DND-41 (cell line): Measurements from ENCODE around the gene STK24.

ENCODE experiments used
- ATAC-seq: fragments of 200-7000 bp; cut with Tn5 transposase; 3 replicates; pipeline ENCODE4 v1.9.1; 2021; ENCODE audit warnings: low read depth; ENCODE audit not compliant: insufficient read depth
- DNase-seq: peaks from one replicate; pipeline ENCODE4 v3.0.0-alpha.2; 2020
- H2AFZ ChIP-seq: 2 replicates; pipeline ENCODE4 v1.6.0; 2012; ENCODE audit warnings: low read depth, low read length
- H3K27ac ChIP-seq: 2 replicates; pipeline ENCODE4 v1.5.1; 2012; ENCODE audit warnings: low read length, inconsistent platforms
- H3K27me3 ChIP-seq: fragments of 200-600 bp; sonication (generic); 2 replicates; pipeline ENCODE4 v1.6.0; 2012; ENCODE audit warnings: low read length, mild to moderate bottlenecking, inconsistent platforms; ENCODE audit not compliant: insufficient read depth, poor library complexity
- H3K36me3 ChIP-seq: 2 replicates; pipeline ENCODE4 v1.5.1; 2012; ENCODE audit warnings: low read length, inconsistent platforms; ENCODE audit not compliant: insufficient read depth
- H3K4me1 ChIP-seq: 2 replicates; pipeline ENCODE4 v1.5.1; 2012; ENCODE audit warnings: mild to moderate bottlenecking, low read length; ENCODE audit not compliant: insufficient read depth
- H3K4me2 ChIP-seq: 2 replicates; pipeline ENCODE4 v1.6.0; 2012; ENCODE audit warnings: mild to moderate bottlenecking, moderate library complexity, low read length, inconsistent platforms; ENCODE audit not compliant: insufficient read depth
- H3K4me3 ChIP-seq, 2 experiments: fragments of 200-600 bp in 1 of 2; shearing (Covaris generic) in 1 of 2; 2 replicates each; pipeline ENCODE4 v1.5.1; 2012 to 2016; ENCODE audit warnings: inconsistent platforms in 2 of 2, low read length in 2 of 2, mild to moderate bottlenecking in 2 of 2, low read depth in 1 of 2, moderate library complexity in 1 of 2
- H3K79me2 ChIP-seq: 2 replicates; pipeline ENCODE4 v1.6.0; 2012; ENCODE audit warnings: low read length, inconsistent platforms; ENCODE audit not compliant: insufficient read depth
- H3K9ac ChIP-seq: 2 replicates; pipeline ENCODE4 v1.6.0; 2012; ENCODE audit warnings: low read depth, mild to moderate bottlenecking, inconsistent platforms, low read length, moderate library complexity
- H3K9me3 ChIP-seq: 2 replicates; pipeline ENCODE4 v1.5.1; 2012; ENCODE audit warnings: low read length, moderate library complexity, mild to moderate bottlenecking, inconsistent platforms; ENCODE audit not compliant: insufficient read depth, severe bottlenecking
- H4K20me1 ChIP-seq: 2 replicates; pipeline ENCODE4 v1.6.0; 2012; ENCODE audit warnings: low read length; ENCODE audit not compliant: insufficient read depth
- EZH2 ChIP-seq: IDR thresholded peaks from 3 replicates; pipeline ENCODE4 v1.6.1; 2012; ENCODE audit warnings: borderline replicate concordance, low read depth, mild to moderate bottlenecking, moderate library complexity, low read length, inconsistent platforms; ENCODE audit not compliant: severe bottlenecking
- TF ChIP-seq, protein P1 (sequence below): IDR thresholded peaks from 2 replicates; pipeline ENCODE4 v1.5.1; 2012; ENCODE audit warnings: borderline replicate concordance, low read length, moderate library complexity, mild to moderate bottlenecking; ENCODE audit not compliant: poor library complexity, severe bottlenecking; ENCODE audit errors: extremely low read depth

The STK24 gene

DNA sequence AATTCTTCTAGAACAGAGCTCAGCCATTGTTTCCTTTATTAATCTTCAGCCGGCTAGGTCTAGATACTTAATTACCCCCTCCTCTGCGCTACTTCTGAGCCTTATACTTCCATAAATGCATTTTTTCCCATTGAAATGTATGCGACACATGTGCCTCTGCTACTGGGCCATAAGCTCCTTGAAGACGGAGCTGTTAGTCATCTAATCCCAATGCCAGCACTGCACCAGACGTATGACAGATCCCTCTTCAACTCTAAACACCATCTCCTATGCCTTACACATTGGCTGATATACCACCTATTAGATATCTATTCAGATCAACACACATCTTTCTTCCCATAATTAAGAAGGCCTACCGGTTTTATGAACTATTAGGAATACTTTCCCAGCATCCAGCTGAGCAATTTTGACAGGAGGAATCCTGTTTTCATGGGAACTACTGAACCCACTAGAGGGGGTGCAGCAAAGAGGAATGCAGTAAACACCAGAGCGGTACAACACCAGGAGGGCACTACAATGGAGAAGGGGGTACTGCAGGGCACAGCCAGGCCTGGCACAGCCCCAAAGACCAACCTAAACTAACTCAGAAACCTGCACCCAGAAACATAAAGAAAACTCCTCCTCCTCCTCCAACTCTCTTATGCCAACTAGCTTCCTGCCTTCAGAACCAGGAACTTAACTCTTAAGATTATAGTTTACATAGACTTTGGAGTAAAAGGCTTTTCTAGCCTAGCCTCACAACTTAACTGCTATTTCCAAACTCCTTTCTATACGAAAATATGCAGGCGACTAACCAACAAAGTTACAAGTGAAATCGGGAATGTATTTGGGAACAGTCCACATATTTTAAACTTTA, 18.7 kb downstream of the STK24 start:
- H2AFZ ChIP-seq, result no peak overlapping the region
- H3K9me3 ChIP-seq, result no peaks in the 10 kb centered on the region
- no peak overlapping the region for H3K4me3 ChIP-seq
- H3K27me3 ChIP-seq, result no peaks in the 10 kb centered on the region
- no peak overlapping the region for H3K9ac ChIP-seq
- H3K4me2 ChIP-seq, result no peak overlapping the region
- peaks cover 6% of the 10 kb centered on the region; the same call in 1 of the 2 replicates for H3K4me1 ChIP-seq
- no peak for TF ChIP-seq EZH2
- TF ChIP-seq, protein P1, sequence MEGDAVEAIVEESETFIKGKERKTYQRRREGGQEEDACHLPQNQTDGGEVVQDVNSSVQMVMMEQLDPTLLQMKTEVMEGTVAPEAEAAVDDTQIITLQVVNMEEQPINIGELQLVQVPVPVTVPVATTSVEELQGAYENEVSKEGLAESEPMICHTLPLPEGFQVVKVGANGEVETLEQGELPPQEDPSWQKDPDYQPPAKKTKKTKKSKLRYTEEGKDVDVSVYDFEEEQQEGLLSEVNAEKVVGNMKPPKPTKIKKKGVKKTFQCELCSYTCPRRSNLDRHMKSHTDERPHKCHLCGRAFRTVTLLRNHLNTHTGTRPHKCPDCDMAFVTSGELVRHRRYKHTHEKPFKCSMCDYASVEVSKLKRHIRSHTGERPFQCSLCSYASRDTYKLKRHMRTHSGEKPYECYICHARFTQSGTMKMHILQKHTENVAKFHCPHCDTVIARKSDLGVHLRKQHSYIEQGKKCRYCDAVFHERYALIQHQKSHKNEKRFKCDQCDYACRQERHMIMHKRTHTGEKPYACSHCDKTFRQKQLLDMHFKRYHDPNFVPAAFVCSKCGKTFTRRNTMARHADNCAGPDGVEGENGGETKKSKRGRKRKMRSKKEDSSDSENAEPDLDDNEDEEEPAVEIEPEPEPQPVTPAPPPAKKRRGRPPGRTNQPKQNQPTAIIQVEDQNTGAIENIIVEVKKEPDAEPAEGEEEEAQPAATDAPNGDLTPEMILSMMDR, result no peak
- H3K79me2 ChIP-seq, result peaks cover 100% of the 10 kb centered on the region
- ATAC-seq, result no peak
- peaks cover 85% of the 10 kb centered on the region for H4K20me1 ChIP-seq
- peaks cover 8% of the 10 kb centered on the region; the same call in 1 of the 2 replicates for H3K36me3 ChIP-seq
- H3K27ac ChIP-seq, result peak overlapping the region; percentile 26; the same call in 1 of the 2 replicates
- DNase-seq, result no peak

- no peaks in the 10 kb centered on the region for H3K27me3 ChIP-seq
- H3K36me3 ChIP-seq, result peaks cover 12% of the 10 kb centered on the region
- H3K4me2 ChIP-seq, result no peak overlapping the region
- peaks cover 100% of the 10 kb centered on the region for H3K79me2 ChIP-seq
- no peak overlapping the region for H3K4me3 ChIP-seq
- peaks cover 87% of the 10 kb centered on the region for H4K20me1 ChIP-seq
- ATAC-seq (peak; percentile 31; the same call in 1 of the 3 replicates), DNase-seq (no peak)
- H3K9ac ChIP-seq, result no peak overlapping the region
- no peaks in the 10 kb centered on the region for H3K9me3 ChIP-seq
- TF ChIP-seq EZH2, result no peak
- TF ChIP-seq, protein P1, result no peak
- H3K4me1 ChIP-seq, result peaks cover 3% of the 10 kb centered on the region; the same call in 1 of the 2 replicates
- H3K27ac ChIP-seq, result no peak overlapping the region
- no peak overlapping the region for H2AFZ ChIP-seq
Measured at GRCh38 chr13:98556968-98557631, 19.8 kb downstream of the STK24 start.

GRCh38 chr13:98556142-98556816, 20.6 kb downstream of the STK24 start:
- no peak overlapping the region for H2AFZ ChIP-seq
- no peak overlapping the region for H3K4me3 ChIP-seq
- ATAC-seq (no peak), DNase-seq (no peak)
- no peaks in the 10 kb centered on the region for H3K27me3 ChIP-seq
- H3K9me3 ChIP-seq, result no peaks in the 10 kb centered on the region
- peaks cover 3% of the 10 kb centered on the region; the same call in 1 of the 2 replicates for H3K4me1 ChIP-seq
- no peak overlapping the region for H3K9ac ChIP-seq
- H3K36me3 ChIP-seq, result peaks cover 19% of the 10 kb centered on the region
- peaks cover 87% of the 10 kb centered on the region for H4K20me1 ChIP-seq
- no peak for TF ChIP-seq EZH2
- TF ChIP-seq, protein P1, result no peak
- no peak overlapping the region for H3K4me2 ChIP-seq
- peaks cover 100% of the 10 kb centered on the region for H3K79me2 ChIP-seq
- H3K27ac ChIP-seq, result no peak overlapping the region; the same call in 1 of the 2 replicates
